KG1 (cell line): Measurements from ENCODE around the gene HOXA13.

ENCODE experiments used
- DNase-seq: peaks from one replicate; lab custom pipeline; 2025; lab: John Stamatoyannopoulos, UW

The HOXA13 gene

DNA sequence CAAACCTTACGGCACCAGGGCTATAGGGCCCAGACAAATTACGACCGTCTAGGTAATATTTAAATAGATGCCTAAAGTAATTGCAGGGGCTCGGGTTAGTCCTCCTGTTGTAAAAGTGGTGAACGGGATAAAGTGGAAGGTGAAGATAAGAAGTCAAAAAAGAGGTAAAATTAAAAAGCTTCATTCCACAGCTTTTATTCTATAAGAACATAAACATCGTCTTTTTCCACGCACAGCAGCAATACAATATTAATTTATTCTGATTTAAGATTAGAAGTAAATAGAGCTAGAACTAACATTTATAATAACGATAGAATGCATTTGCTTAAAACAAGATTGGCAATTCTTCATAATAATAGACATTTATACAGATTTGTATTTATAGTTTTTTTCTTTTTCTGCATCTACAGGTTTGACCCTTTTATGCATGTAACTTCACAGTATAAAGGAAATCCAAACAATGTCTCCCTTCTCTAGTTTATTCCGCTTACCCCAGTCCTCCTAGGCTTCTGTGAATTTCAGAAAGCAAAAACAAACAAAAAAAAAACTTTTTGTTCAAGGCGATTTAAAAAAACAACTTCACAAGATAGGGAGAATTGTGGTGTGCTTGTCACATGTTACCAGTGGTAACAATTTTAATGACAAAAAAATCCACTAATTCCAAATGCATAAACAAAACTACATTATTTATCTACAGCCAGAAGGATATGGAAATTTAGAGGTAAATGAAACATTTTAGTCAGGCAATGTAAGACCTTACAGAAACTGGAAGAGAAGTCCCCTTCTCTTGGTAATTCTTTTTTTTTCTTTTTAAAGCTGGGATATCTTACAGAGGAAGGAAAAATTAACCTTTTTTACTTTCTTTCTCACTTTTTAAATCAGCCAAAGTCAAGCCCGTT lies 29.2 kb downstream of the HOXA13 start:
- no peak for DNase-seq

DNA sequence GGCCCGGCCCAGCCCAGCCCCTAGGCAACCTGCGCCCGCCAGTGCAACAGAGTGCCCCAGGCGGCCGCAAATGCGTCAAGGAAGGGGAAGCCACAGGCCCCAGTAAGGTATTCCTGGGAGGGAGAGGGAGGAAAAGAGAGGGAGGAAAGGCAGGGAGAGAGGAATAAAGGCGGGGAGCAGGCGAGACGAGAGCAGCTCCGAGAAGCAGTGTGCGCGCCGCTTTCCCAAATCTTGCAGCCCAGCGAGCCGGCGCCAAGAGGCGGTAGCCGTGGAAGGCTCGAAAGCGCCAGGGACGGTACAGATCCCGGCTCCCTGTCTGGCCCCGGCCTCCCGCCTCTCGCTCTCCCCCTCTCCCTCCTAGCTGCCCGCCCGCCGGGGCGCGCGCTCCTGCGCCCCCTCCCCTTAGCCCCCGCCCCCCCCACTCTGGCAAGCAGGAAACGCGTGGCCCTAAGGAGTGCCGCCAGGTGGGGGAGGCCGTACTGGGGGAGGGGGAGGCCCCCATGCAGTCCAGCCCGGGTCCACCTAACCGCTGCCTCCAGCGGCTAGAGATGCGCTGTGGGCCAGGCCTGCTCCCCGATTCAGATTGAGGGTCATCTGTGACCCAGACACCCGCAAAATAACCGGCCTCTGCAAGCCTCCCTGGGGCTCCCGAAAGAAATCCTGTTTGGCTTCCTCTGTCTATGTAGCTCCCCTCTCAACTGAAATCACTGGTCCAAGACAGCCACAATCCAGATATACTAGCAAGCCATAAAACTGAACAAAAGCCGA lies 30.0 kb downstream of the HOXA13 start:
- no peak for DNase-seq

DNA sequence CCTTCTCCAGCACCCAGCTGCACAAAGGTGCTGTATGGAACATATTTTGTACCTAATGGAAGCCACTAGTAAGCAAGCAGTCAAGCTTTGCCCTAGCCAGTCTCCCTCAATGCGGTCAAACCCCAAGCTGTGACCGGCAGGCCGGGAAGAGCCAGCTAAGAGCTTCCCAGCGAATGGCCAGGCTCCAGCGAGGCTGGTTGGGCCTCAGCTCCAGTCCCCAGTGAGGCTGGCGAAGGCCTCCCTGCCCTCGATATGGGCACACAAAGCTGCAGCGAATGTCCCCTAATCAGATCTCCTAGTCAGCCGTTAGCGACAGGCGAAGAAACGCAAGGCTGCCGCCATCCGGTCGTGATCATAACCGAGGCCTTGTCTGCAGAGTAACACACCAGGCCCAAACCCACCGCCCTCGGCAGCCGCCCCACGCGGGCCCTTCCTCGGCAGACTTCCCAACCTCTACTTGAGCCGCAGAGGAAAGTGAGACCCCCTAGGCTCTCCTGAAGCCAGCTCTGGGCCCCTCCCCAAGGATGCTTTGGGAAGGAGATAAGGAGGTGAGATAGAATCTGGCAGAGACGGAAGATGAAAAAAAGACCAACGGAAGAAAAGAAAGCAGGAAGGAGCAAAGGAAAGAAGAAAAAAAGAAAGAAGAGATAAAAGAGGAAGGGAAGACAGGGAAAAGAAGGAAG lies 31.5 kb downstream of the HOXA13 start:
- DNase-seq, result no peak

DNA sequence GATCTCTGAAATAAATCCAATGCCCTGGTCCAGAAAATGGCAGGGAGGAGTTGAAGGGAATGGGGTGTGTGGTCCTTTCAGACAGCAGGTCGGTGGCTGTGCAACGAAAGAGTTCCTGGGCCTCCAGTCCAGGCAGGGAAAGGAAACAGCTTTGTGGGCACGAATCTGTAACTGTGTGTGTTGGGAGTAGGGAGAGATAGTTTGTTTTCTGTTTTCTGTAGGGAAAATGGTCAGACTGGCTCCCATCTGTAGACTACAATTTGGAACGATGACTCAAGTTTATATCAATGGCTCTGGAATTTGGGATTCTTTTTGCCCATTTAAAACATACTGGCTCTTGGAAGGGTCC lies 32.0 kb downstream of the HOXA13 start:
- DNase-seq, result no peak

DNA sequence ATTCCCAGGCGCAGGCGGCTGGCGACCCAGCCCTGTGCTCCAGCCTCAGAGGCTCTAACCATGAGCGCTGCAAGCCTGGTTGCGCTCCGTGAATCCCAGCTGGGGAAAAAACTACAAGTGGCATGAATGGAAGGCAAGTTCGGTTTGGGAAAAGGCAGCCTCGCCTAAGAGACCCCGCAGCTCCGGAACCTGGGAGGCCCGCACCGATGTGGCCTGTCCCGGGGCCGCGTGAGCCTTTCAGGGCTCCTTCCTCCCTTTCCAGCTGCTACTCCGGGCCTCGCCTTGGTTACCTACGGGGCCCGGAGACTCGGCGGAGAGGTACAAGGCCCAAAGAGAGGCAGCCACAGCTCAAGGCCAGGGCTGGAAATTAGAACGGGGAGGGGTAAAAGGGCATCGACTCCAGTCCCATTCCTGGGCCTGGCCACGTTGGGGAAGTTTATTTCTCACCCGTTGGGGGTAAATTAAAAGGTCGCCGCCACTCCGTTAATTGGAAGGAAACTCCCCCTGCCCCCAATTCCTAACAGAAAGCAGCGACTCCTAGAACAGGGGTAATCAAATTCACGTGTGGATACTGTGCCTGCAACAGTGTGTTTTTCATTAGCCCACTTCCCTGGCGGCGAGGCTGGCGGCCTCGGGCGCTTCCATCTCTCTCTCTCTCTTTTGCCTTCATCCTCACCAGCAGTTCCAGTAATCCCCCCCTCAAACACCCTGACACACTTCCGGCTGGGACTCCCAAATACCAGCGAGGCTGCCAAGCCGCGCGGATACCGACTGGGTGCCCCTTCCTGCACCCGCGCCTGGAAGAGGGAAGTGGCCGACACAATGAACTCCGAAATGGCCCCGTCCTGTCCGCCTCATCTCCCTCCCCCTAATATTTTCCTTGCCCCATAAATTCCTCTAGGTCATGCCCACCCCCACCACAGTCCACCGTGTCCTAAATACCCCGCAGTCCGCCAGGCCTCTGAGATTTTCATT lies 33.1 kb downstream of the HOXA13 start:
- no peak for DNase-seq

DNA sequence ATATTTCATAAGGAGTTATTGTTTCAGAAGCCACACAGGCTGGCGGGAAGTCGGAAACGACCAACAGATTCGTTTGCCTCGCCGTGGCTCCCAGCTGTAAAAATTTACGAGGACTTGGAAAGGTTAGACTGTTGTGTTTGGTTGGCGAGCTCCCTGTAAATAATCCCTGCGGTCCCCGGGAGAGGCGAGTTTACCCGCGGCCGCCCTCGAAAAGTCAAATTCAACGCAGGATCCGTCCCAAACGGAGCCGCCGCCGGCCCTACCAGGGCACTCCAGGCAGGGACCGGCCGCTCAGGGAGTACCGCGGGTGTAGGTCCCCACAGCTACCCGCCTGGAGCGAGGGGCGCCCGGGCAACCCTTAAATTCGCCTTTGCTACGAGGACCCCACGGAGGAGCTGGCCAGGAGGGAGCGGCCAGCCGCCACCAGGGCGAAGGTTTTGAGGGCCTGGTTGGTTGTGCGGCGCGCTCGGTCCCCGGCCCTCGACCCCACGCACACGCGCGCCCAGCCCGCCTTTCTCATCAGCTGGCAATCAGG lies 33.8 kb downstream of the HOXA13 start:
- no peak for DNase-seq

DNA sequence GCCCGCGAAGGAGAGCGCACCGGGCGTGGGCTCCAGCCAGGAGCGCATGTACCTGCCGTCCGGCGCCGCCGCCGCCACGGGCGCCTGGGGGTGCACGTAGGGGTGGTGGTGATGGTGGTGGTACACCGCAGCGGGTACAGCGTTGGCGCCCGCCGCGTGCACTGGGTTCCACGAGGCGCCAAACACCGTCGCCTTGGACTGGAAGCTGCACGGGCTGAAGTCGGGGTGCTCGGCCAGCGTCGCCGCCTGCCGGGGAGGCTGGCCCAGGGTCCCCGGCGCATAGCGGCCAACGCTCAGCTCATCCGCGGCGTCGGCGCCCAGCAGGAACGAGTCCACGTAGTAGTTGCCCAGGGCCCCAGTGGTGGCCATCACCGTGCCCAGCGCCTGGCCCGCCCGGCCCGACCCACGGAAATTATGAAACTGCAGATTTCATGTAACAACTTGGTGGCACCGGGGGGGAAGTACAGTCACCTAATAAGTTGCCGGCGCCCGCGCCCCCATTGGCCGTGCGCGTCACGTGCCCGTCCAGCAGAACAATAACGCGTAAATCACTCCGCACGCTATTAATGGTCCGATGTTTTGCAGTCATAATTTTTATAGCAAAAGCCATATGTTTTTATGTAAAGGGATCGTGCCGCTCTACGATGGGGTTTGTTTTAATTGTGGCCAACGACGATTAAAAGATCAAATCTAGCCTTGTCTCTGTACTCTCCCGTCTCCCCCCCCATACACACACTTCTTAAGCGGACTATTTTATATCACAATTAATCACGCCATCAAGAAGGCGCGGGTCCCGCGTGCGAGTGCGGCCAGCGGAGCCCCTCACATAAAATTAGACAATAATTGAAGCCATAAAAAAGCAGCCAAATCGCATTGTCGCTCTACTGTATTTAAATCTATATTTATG lies 34.5 kb downstream of the HOXA13 start, which contains the start of gene HOXA9:
TSS of gene HOXA9 (minus strand) at position 449 of the 907 bp plus-strand sequence. CDS start at position 369, 80 bp downstream.
- no peak for DNase-seq

DNA sequence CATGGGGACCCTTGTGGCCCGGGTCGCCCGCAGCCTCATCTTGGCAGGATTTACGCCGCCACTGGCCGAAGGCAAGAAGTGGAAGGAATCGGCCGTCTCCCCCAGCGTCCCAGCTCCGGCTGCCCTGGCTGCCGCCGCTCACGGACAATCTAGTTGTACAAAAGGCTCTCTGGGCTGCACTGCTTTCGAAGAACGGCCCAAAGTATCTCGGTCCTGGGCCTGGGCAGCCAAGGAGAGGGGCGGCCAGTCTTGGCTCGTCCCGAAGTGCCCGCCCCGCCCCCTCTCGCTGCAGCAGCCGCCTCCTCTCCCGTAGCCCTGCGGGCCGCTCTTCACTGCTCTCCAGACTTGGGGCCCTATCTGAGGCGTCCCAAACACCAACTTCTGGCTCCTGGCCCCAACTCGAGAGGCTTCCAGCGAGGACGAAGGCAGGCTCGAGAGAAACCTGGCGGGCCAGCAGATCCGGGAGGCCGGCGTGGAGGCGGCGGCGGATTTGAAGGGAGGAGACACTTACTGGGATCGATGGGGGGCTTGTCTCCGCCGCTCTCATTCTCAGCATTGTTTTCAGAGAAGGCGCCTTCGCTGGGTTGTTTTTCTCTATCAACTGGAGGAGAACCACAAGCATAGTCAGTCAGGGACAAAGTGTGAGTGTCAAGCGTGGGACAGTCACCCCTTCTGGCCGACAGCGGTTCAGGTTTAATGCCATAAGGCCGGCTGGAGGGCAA lies 35.4 kb downstream of the HOXA13 start:
- DNase-seq, result no peak

DNA sequence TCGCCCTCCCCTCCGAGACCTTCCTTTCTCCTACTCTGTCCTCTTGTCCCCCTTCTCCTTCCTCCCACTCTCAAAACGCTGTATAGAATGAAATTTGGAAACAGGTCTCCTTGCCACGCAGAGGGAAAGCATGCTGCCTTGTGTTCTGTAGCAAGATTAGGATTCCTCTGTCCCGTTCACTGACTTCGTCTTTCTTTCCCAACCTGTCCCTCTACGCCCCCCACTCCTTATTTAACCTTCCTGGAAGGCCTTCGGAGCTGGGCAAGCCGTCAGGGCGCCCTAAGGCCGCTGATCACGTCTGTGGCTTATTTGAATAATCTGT lies 35.9 kb downstream of the HOXA13 start:
- DNase-seq, result no peak

DNA sequence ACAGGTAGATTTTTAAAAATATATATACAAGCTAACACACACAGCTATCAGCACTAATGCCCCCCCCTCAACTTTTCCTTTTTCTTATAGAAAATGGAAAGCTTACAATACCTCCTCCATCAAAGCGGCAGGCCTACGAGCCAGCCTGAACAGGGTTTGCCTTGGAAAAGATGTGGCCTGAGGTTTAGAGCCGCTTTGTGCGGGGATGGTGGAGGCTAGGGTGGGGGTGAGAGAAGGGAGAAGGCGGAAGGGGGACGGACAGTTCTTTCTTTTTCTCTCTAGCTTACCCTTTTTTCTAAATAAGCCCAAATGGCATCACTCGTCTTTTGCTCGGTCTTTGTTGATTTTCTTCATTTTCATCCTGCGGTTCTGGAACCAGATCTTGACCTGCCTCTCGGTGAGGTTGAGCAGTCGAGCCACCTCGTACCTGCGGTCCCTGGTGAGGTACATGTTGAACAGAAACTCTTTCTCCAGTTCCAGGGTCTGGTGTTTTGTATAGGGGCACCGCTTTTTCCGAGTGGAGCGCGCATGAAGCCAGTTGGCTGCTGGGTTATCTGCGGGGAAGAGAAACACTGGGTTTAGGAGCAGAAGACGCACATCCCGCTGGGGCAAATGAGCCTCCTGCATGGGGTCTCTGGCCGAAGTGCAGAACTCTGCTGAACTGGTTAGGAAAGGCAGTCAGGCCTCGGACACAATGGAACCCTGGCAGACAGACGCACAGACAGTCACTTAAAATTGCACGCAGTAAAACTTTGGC lies 36.4 kb downstream of the HOXA13 start:
- no peak for DNase-seq

DNA sequence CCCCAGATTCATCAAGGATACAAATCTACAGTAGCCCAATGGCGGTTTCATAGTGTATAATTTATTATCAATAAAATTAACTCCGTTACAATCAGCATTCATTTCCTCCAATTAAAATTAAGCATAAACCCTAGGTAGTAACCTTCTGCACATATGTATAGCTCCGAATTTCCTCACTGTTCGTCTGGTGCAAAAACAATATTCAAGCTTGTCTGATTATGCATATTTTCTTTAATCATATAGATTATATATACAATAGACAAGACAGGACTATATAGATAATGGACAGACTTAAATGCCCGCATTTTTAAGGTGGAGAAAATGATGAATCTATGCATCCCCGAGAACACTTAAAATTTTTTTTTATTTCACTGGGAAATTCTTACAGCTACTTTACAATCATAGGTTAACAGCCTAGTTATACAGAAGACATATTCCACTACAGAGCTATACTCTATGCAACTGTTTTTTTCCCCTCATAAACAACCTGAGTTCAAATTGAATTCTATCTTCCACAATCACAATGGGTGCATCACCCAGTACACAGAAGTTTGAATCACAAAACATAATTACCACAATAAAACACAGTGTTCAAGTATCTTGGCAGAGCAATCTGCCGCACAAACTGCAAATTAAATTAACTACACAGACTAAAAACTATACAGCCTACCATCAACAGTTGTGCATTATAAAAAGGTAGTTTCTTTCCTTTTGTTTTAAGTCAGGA lies 37.2 kb downstream of the HOXA13 start:
- no peak for DNase-seq

DNA sequence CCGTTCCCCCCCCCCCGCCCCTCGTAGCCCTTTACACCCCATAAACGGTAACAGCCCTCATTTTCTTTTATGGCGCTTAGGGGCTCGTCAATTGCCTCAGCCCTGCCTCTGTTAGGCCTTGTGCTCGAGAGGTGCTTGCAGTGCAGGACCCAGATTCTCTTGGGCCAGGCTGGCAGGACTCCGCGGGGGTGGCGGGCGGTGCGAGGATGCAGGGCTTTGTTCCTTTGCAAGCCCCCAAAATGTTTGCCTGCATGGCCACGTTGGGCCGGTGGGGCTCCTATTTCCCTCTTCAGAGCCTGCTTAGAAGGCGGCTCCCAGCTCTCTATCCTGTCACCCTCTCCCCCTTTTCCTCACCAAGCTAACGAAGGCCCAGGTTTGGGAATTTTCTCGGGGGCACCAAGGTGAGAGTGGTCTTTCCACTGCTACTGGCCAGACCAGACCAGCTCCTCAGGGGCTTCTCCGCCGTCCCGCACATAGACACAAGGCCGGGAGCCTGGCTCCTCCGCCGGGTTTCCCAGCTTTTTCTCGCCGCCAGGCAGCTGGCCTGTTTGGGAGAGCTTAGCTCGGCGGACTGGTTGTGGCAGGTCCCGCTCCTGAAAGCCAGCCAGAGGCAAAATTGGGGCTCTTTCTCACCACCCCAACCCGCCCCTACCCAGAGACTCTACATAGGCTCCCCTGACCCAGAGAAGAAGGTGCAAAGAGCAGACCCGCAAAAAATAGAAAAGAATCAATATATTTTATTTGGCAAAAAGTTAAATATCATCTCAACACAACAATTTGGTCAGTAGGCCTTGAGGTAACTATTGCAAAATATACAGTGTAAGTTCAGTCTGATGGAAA lies 38.0 kb downstream of the HOXA13 start:
- no peak for DNase-seq

DNA sequence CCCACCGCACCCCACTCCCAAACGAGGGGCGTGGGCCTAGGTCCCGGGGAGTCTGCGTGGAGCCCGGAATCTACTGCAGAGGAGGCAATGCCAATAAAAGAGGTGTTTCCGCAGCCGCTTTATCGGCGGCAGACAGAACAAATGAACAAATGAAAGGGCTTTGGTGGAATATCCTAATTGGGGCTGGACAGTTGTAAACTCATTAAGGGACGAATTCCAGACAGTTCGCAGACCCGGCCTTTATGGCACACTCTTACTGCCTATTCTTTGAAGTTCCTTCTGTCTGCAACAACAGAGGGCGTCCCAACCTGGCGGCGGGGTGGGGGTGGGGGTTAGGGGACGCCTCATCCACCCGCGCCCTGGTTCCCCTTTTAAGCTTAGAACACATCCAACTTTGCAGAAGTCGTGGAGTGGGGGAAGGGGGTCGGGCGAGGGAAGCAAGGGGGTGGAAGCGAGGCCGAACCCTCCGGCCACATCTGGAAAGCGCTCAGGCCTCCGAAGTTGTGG lies 38.6 kb downstream of the HOXA13 start:
- DNase-seq, result no peak

DNA sequence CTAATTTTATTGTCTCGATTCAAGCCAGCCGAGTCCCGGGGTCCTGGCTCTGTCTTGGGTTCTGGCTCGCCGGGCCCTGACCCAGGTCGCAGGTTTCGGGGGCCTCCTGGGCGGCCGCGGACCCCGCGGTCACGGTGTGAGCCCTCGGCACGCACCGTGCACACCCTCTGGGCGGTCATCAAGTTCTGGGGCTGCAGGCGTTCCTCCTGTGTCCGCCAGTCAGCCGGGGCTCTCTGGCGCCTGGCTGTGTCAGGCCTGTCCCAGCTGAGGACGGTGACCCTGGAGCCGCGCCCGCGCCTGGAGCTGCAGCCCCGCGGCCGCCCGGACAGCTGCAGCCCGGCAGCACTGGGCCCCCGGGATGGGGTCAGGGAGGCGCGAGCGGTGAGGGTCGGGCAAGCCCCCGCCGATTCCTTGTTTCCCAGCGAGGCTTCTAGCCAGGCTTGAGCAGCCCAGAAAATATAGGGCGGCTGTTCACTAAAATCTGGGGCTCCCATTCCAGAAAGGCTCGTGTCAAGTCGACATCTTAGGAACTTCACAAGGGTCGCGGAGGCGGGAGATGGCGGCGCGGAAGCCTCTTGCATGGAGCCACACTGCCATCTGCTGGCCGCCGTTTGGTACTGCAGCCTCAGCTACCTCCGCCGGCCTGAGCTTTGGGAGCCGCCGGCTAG lies 39.2 kb downstream of the HOXA13 start:
- no peak for DNase-seq

DNA sequence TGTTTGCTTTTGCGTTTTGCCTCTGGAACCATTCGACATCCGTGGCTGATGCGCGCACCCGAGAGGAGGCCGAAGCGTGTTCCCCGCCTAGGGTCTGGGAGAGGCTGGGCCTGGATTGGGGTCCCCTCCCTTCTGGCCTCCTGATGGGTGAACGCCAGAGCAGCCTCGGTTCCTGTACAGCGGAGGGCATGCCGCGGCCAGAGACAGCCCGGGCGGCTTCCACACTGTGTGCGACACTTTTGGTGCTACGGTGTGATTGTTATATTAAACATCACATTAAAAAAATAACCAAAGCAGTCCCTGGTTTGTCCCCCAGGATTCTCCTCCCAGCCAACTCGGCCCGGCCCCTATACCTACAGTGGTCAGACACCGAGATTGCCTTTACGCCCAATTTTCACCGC lies 39.7 kb downstream of the HOXA13 start:
- no peak for DNase-seq
